ENCODE results near the gene CLEC20A. TPM values are rescaled to one million over a fixed set of nuclear protein-coding genes. Genes with fewer than 3 reads are reported as not detected.
A peak's percentile ranks its signal among the peaks of the same experiment; 100 is the strongest.

Gene CLEC20A
- total and polyA plus RNA-seq, 7 donors, result 0.22 TPM; not detected in 6

DNA sequence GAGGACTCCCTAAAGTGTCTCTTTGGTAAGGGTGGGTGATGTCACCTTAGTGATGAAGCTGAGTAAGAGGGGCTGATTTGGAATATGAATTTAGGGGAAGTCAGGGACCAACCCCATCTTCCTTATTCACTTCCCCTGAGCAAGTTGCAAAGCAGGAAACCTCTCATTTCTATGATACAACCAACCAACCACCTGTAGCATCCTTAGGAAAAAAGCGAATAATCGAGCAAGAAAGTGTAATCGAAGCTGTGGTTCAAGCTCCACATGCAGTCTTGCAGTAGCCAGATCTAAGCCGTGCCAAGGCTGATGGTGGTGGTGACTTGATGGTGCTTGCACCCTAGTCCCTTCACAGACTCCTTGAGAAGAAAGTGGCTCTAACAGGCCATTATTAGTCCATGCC is 19.3 kb upstream of the CLEC20A start:
- H3K36me3 ChIP-seq (ENCODE audit: insufficient read depth in 1 of 2, low read depth in 1 of 2), result no peaks in the 10 kb centered on the region
- H3K4me3 ChIP-seq, result no peak overlapping the region
- H3K4me1 ChIP-seq, result no peaks in the 10 kb centered on the region
- H3K27me3 ChIP-seq (ENCODE audit: insufficient read depth in 3 of 3, low read length in 2 of 3), result no peaks in the 10 kb centered on the region
- ATAC-seq (no peak), DNase-seq (no peak)
- no peak overlapping the region for H3K27ac ChIP-seq
- TF ChIP-seq, protein P1, sequence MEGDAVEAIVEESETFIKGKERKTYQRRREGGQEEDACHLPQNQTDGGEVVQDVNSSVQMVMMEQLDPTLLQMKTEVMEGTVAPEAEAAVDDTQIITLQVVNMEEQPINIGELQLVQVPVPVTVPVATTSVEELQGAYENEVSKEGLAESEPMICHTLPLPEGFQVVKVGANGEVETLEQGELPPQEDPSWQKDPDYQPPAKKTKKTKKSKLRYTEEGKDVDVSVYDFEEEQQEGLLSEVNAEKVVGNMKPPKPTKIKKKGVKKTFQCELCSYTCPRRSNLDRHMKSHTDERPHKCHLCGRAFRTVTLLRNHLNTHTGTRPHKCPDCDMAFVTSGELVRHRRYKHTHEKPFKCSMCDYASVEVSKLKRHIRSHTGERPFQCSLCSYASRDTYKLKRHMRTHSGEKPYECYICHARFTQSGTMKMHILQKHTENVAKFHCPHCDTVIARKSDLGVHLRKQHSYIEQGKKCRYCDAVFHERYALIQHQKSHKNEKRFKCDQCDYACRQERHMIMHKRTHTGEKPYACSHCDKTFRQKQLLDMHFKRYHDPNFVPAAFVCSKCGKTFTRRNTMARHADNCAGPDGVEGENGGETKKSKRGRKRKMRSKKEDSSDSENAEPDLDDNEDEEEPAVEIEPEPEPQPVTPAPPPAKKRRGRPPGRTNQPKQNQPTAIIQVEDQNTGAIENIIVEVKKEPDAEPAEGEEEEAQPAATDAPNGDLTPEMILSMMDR (IDR thresholded peaks at IDR 0.05), result no peak
- WGBS, 3 donors, result 94 to 95% (median 94%) methylated on average over 4 of the region's 4 CpGs
- intact Hi-C loops (cut with DNase I), result no loop called here
- H3K9me3 ChIP-seq, result no peaks in the 10 kb centered on the region

DNA sequence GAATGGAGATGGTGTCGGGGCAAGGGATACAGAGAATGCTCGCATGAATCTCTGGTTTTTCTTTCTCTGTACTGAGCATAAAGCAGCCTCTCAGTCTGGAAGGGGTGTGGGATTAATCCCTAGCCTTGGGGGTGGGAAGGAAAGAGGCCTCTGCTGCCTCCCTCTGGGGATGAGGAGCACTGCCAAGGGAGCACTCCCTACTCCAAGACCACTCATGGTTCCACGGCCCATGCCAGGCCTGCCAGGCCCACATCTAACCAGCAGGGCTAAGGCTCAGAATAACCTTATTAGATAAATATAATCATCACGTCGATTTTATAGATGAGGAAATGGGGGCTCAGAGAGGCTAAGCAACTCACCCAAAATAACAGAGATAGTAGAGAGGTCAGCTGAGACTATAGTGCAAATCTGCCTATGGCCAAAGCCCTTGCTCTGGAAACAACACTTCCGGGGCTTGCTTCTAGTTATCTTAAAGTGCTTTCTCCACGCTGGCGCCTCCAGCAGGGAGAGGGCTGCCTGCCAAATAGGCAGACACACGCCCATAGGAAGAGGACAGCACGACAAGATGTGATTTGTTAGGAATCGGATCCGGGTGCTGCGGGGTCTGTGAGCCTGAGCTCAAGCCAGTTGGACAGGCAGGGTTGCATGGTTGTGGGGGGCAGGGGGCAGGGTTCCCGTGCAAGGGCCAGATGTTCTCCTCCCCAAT is 16.7 kb upstream of the CLEC20A start:
- no peak for ATAC-seq
- DNase-seq, result no peak
- no peaks in the 10 kb centered on the region for H3K27me3 ChIP-seq (ENCODE audit: insufficient read depth in 3 of 3, low read length in 2 of 3)
- no peak overlapping the region for H3K27ac ChIP-seq
- H3K4me1 ChIP-seq, result no peaks in the 10 kb centered on the region
- WGBS, 3 donors, result 53 to 64% (median 55%) methylated on average over 14 of the region's 14 CpGs
- H3K36me3 ChIP-seq (ENCODE audit: insufficient read depth in 1 of 2, low read depth in 1 of 2), result no peaks in the 10 kb centered on the region
- H3K9me3 ChIP-seq, result no peaks in the 10 kb centered on the region
- TF ChIP-seq, protein P1 (IDR thresholded peaks at IDR 0.05), result no peak
- H3K4me3 ChIP-seq, result no peak overlapping the region
- intact Hi-C loops (cut with DNase I), result no loop called here

DNA sequence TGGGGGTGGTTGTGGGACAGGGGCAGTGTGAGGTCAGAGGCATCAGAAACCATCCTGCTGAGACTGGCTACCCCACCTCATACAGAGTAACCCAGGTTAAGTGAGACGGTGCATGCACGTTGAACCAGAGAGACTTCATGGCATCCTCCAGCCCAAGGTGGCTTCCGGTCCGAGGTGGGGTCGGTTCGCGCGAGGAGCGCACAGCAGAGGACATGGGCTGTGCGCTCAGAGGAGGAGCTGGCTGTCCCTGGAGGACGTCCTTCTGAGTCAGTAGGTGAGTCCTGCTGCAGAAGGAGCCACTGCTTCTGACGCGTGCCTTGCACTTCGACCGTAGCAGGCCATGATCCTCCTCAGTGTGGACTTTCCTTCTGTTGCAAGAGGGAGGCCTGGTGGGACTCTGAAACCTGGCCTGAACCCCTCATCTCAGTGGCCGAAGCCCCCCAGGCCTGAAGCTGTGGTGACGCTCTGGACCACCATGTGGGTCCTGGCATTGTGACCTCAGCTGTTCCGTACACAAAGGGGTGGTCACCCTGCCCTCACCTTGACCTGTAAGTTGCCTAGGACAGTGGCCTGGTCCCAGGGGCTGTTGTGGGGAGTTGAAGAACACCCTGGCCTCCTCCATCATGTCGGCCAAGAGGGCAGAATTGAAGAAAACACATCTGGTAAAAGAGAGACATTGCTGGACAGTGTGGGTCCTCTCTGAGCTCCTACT is 16.0 kb upstream of the CLEC20A start, which contains the start of gene TEX35:
TEX35 (plus strand) TSS at position 544 of the 712 bp plus-strand sequence; CDS start at position 624, 80 bp downstream.
- Histone ChIP-seq H3K4me1 (no peaks in the 10 kb centered on the region), H3K36me3 (ENCODE audit: insufficient read depth in 1 of 2, low read depth in 1 of 2) (no peaks in the 10 kb centered on the region), H3K27me3 (ENCODE audit: insufficient read depth in 3 of 3, low read length in 2 of 3) (no peaks in the 10 kb centered on the region), H3K4me3 (no peak within 1 kb of the TSS), H3K9me3 (no peaks in the 10 kb centered on the region), H3K27ac (no peak within 1 kb of the TSS)
- DNase-seq (no peak), ATAC-seq (no peak)
- WGBS, 3 donors, result 96 to 99% (median 96%) methylated on average over 19 of the region's 19 CpGs
- TF ChIP-seq, protein P1 (IDR thresholded peaks at IDR 0.05), result no peak
- intact Hi-C loops (cut with DNase I), result no loop called here

DNA sequence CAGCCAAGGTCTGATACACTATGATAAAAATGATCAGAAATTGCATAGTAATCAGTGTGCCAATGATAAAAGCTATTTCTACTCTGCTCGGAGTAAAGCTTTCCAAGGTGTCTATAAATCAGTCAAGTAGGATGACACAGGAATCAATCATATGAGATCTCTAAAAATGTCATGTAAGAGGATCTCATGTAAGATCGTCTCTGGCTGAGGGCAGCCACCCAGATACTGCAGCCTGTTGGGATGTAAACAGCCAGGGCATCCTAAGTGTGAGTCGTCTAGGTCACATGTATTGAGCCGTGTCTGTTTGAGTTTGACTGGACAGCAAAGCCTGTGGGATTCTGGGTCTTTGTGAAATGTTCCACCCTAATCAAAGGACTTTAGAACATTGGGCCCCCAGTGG is 13.4 kb upstream of the CLEC20A start:
- Histone ChIP-seq H3K9me3 (no peaks in the 10 kb centered on the region), H3K36me3 (ENCODE audit: insufficient read depth in 1 of 2, low read depth in 1 of 2) (no peaks in the 10 kb centered on the region), H3K27ac (no peak overlapping the region), H3K27me3 (ENCODE audit: insufficient read depth in 3 of 3, low read length in 2 of 3) (no peaks in the 10 kb centered on the region), H3K4me1 (no peaks in the 10 kb centered on the region), H3K4me3 (no peak overlapping the region)
- DNase-seq (no peak), ATAC-seq (peak; percentile 28 to 62 (median 56))
- TF ChIP-seq, protein P1 (IDR thresholded peaks at IDR 0.05), result no peak
- intact Hi-C loops (cut with DNase I), result no loop called here
- 28 to 46% (median 31%) methylated on average over 4 of the region's 4 CpGs for WGBS, 3 donors

All from psoas muscle (tissue), 8 donors.